A549 (cell line): ENCODE results near the gene TPM2.

ENCODE experiments used
- CEBPB ChIP-seq, 2 experiments: fragments of >200 bp in 1 of 2; sonication (Bioruptor Twin) in 1 of 2; formaldehyde crosslinking in 1 of 2; IDR thresholded peaks; 2 replicates each; pipeline ENCODE4 v1.6.1; 2012 to 2016
- CTCF ChIP-seq: fragments of >200 bp; sonication (Bioruptor Twin); formaldehyde crosslinking; IDR thresholded peaks from 3 replicates; pipeline ENCODE4 v1.5.1; 2016
- EP300 ChIP-seq, 2 experiments: fragments of >200 bp; sonication (Bioruptor Twin); formaldehyde crosslinking; IDR thresholded peaks; 2 replicates in 1 of 2; 3 replicates in 1 of 2; pipeline ENCODE4 v1.6.1; 2016 to 2017
- JUN ChIP-seq, 2 experiments: fragments of >200 bp; sonication (Bioruptor Twin); formaldehyde crosslinking; IDR thresholded peaks; 2 replicates in 1 of 2; 3 replicates in 1 of 2; pipeline ENCODE4 v1.6.1; 2016 to 2017
- JUNB ChIP-seq: fragments of >200 bp; sonication (Bioruptor Twin); formaldehyde crosslinking; IDR thresholded peaks from 2 replicates; pipeline ENCODE4 v1.6.1; 2016
- KDM1A ChIP-seq: fragments of 200-600 bp; sonication (generic); IDR thresholded peaks from 2 replicates; pipeline ENCODE4 v1.6.1; 2016; ENCODE audit warnings: low read depth, mild to moderate bottlenecking
- KDM5A ChIP-seq: fragments of 200-600 bp; sonication (generic); IDR thresholded peaks from 2 replicates; pipeline ENCODE4 v1.6.1; 2016; ENCODE audit warnings: antibody characterized with exemption, mild to moderate bottlenecking
- MYC ChIP-seq: IDR thresholded peaks from 2 replicates; pipeline ENCODE4 v1.6.1; 2012; ENCODE audit warnings: mild to moderate bottlenecking, inconsistent platforms, low read length, improper control_type of control experiment, borderline replicate concordance
- POLR2A ChIP-seq: IDR thresholded peaks from 2 replicates; pipeline ENCODE4 v1.6.1; 2012; ENCODE audit warnings: mild to moderate bottlenecking, low read length
- RAD21 ChIP-seq, 2 experiments: fragments of >200 bp in 1 of 2; sonication (Bioruptor Twin) in 1 of 2; formaldehyde crosslinking in 1 of 2; IDR thresholded peaks in 1 of 2; conservative IDR thresholded peaks in 1 of 2; 2 replicates in 1 of 2; 3 replicates in 1 of 2; pipeline ENCODE4 v1.6.1; 2012 to 2018; ENCODE audit warnings: inconsistent platforms in 1 of 2
- REST ChIP-seq: fragments of 200-600 bp; sonication (generic); IDR thresholded peaks from 2 replicates; pipeline ENCODE4 v1.6.1; 2016; ENCODE audit warnings: antibody characterized with exemption, mild to moderate bottlenecking, moderate library complexity
- RFX5 ChIP-seq: fragments of 450-650 bp; IDR thresholded peaks from 2 replicates; pipeline ENCODE4 v1.7.1; 2014; ENCODE audit warnings: antibody characterized with exemption, mild to moderate bottlenecking, moderate library complexity
- SMC3 ChIP-seq: fragments of >200 bp; sonication (Bioruptor Twin); formaldehyde crosslinking; IDR thresholded peaks from 3 replicates; pipeline ENCODE4 v1.6.1; 2018; ENCODE audit warnings: inconsistent platforms

- no peak for TF ChIP-seq POLR2A
- TF ChIP-seq CTCF, result no peak
- TF ChIP-seq KDM1A, result no peak
- no peak for TF ChIP-seq EP300 (IDR thresholded peaks at IDR 0.05)
- TF ChIP-seq RFX5, result no peak
- TF ChIP-seq JUNB, result no peak
- 0 out of 5 replicates have a peak, but pooled peaks of 1 of the 2 experiments have one; percentile 4 for TF ChIP-seq RAD21 (conservative IDR thresholded peaks at IDR 0.05 in 1 of 2, IDR thresholded peaks at IDR 0.05 in 1 of 2)
- TF ChIP-seq MYC, result no peak
- TF ChIP-seq JUN (IDR thresholded peaks at IDR 0.05), result no peak
- TF ChIP-seq CEBPB (IDR thresholded peaks at IDR 0.05), result no peak
- TF ChIP-seq SMC3, result no peak
- no peak for TF ChIP-seq KDM5A
- no peak for TF ChIP-seq REST
Measured at GRCh38 chr9:35665471-35665818, 24.3 kb downstream of the TPM2 start.
